HepG2 (cell line): ENCODE results near the gene CFAP92. TPM values are rescaled to one million over a fixed set of nuclear protein-coding genes. Genes with fewer than 3 reads are reported as not detected.

Experiments used
- ATAC-seq: fragments of 200-7000 bp; cut with Tn5 transposase; 3 replicates; pipeline ENCODE4 v1.9.1; 2020; ENCODE audit warnings: mild to moderate bottlenecking, moderate library complexity
- BruUV-seq: library from RNA; stranded (reverse); fragments of 400-500 nt; replicated peaks from 2 replicates; lab custom pipeline; 2021; lab: Mats Ljungman, UMichigan
- CTCF ChIA-PET: fragments of 300-600 bp; formaldehyde crosslinking; extraction: SDS; loops from one replicate; lab custom pipeline; 2021; ENCODE audit warnings: low total read pairs, inconsistent platforms, low intra/inter-chr PET ratio; lab: Yijun Ruan, JAX
- POLR2A ChIA-PET: fragments of 350-600 bp; sonication (Branson Sonifier 250); formaldehyde crosslinking; loops from one replicate; lab custom pipeline; 2020; ENCODE audit warnings: antibody characterized with exemption, inconsistent platforms; lab: Yijun Ruan, JAX
- DNase-seq: peaks from one replicate; pipeline ENCODE4 v3.0.0-alpha.2; 2015; ENCODE audit warnings: low spot score
- FAIRE-seq: peaks from 3 replicates; lab custom pipeline; 2011; peaks lifted over from hg19 to GRCh38; lab: Jason Lieb, UNC
- H2AFZ ChIP-seq: one replicate; pipeline ENCODE4 v1.6.1; 2011; ENCODE audit warnings: low read length, inconsistent platforms
- H3K27ac ChIP-seq: fragments of 300-600 bp; 3 replicates; pipeline ENCODE4 v1.8.0; 2011; ENCODE audit warnings: mixed run types, mild to moderate bottlenecking, mixed read lengths, low read length, inconsistent platforms; ENCODE audit not compliant: insufficient read depth; ENCODE audit errors: extremely low read length
- H3K27me3 ChIP-seq, 2 experiments: fragments of 200-600 bp in 1 of 2; 2 replicates in 1 of 2; 3 replicates in 1 of 2; pipeline versions ENCODE4 v1.6.0 to v1.8.0; 2011; ENCODE audit warnings: low read length in 2 of 2, mild to moderate bottlenecking in 2 of 2, moderate library complexity in 2 of 2, inconsistent platforms in 1 of 2; ENCODE audit not compliant: insufficient read depth in 2 of 2, control insufficient read depth in 1 of 2
- H3K36me3 ChIP-seq, 2 experiments: fragments of 200-600 bp in 1 of 2; replicated peaks in 1 of 2; 2 replicates in 1 of 2; 3 replicates in 1 of 2; pipeline versions ENCODE4 v1.5.1 to v1.8.0; 2011; ENCODE audit warnings: low read length in 2 of 2, inconsistent platforms in 1 of 2; ENCODE audit not compliant: insufficient read depth in 2 of 2, control insufficient read depth in 1 of 2
- H3K4me1 ChIP-seq: 2 replicates; pipeline ENCODE4 v1.5.1; 2012; ENCODE audit warnings: low read length, inconsistent platforms; ENCODE audit not compliant: insufficient read depth
- H3K4me2 ChIP-seq: 2 replicates; pipeline ENCODE4 v1.6.0; 2011; ENCODE audit warnings: low read depth, low read length, inconsistent platforms
- H3K4me3 ChIP-seq, 3 experiments: fragments of 200-600 bp in 1 of 3; sonication (generic), shearing (Covaris generic) in 1 of 3; replicated peaks in 1 of 3; 2 replicates each; pipeline ENCODE4 v1.5.1; 2011 to 2016; ENCODE audit warnings: low read length in 3 of 3, inconsistent platforms in 2 of 3, low read depth in 2 of 3, mild to moderate bottlenecking in 2 of 3, control low read depth in 1 of 3, mixed read lengths in 1 of 3; ENCODE audit not compliant: insufficient read depth in 1 of 3
- H3K79me2 ChIP-seq: one replicate; pipeline ENCODE4 v1.6.1; 2011; ENCODE audit warnings: low read length, inconsistent platforms; ENCODE audit not compliant: insufficient read depth
- H3K9ac ChIP-seq: 2 replicates; pipeline ENCODE4 v1.6.0; 2011; ENCODE audit warnings: mild to moderate bottlenecking, low read depth, low read length, inconsistent platforms; ENCODE audit not compliant: insufficient read depth
- H3K9me3 ChIP-seq: 2 replicates; pipeline ENCODE4 v1.5.1; 2012; ENCODE audit warnings: mild to moderate bottlenecking, low read length
- H4K20me1 ChIP-seq: 2 replicates; pipeline ENCODE4 v1.6.0; 2011; ENCODE audit warnings: inconsistent platforms, mild to moderate bottlenecking, low read length, moderate library complexity; ENCODE audit not compliant: insufficient read depth
- CEBPG ChIP-seq: IDR thresholded peaks from 2 replicates; pipeline ENCODE4 v1.6.1; 2016
- MAZ ChIP-seq, 2 experiments: sonication (generic) in 1 of 2; formaldehyde crosslinking in 1 of 2; IDR thresholded peaks; 2 replicates each; pipeline versions ENCODE4 v1.5.0 to v1.6.1; 2012 to 2020; ENCODE audit warnings: low read depth in 2 of 2, mild to moderate bottlenecking in 2 of 2, borderline replicate concordance in 1 of 2, improper control_type of control experiment in 1 of 2, low read length in 1 of 2, missing genetic modification reagents in 1 of 2, moderate library complexity in 1 of 2
- MYNN ChIP-seq: sonication (generic); formaldehyde crosslinking; IDR thresholded peaks from 2 replicates; pipeline ENCODE4 v1.4.0; 2020; ENCODE audit warnings: mild to moderate bottlenecking, low read depth, missing genetic modification reagents
- SOX5 ChIP-seq: IDR thresholded peaks from 2 replicates; pipeline ENCODE4 v1.6.1; 2016; ENCODE audit warnings: borderline replicate concordance
- ZEB1 ChIP-seq: IDR thresholded peaks from 2 replicates; pipeline ENCODE4 v1.6.1; 2012; ENCODE audit warnings: mild to moderate bottlenecking, low read depth, inconsistent platforms; ENCODE audit not compliant: insufficient replicate concordance
- ZNF10 ChIP-seq: sonication (generic); formaldehyde crosslinking; IDR thresholded peaks from 2 replicates; pipeline ENCODE4 v1.4.0; 2020; ENCODE audit warnings: mild to moderate bottlenecking, low read depth, missing genetic modification reagents, borderline replicate concordance
- WGBS: methylation state at CpG from one replicate; pipeline ENCODE4 v1.1.6; 2017; ENCODE audit warnings: low lambda C conversion rate; 5-methylcytosine and 5-hydroxymethylcytosine counted together
- in situ Hi-C: cut with HindIII; loops from 2 replicates; pipeline ENCODE4 v1.10.0; 2017; ENCODE audit warnings: low pct_unique_long_range_greater_than_20kb; ENCODE audit not compliant: extremely low pct_ligation_motif_present
- intact Hi-C: fragments of 100-400 bp; cut with micrococcal nuclease; formaldehyde crosslinking; loops from one replicate; pipeline ENCODE4 v1.10.0; 2022; ENCODE audit not compliant: unreplicated experiment
- polyA plus RNA-seq, 8 experiments: library from polyadenylated mRNA; depleted of rRNA in 3 of 8; stranded (reverse) in 7 of 8; unstranded in 1 of 8; fragments of >200 nt; fragmentation: Illumina TruSeq in 4 of 8; extraction: Trizol in 4 of 8; gene quantifications; 2 replicates each; pipeline versions ENCODE4 v1.2.1 to v1.2.3, GENCODE V29; 2011 to 2016; ENCODE audit warnings: low read depth in 4 of 8, missing spikeins in 1 of 8, mixed read lengths in 1 of 8; ENCODE audit not compliant: insufficient read depth in 1 of 8
- total RNA-seq, 5 experiments: library from RNA; depleted of rRNA; stranded (reverse); fragments of >200 nt; fragmentation: Illumina TruSeq; extraction: Trizol; gene quantifications; 2 replicates each; pipeline ENCODE4 v1.2.3, GENCODE V29; 2016; ENCODE audit warnings: low read depth in 1 of 5
- TF ChIP-seq, protein P1 (sequence below): sonication (generic); formaldehyde crosslinking; IDR thresholded peaks from 2 replicates; pipeline ENCODE4 v1.4.0; 2020; ENCODE audit warnings: missing genetic modification reagents, borderline replicate concordance

Gene CFAP92
- total and polyA plus RNA-seq, 2 of the 13 experiments (the other 11 are each of a cell fraction or from before 2014, with no cell fraction given), result 0.18 to 0.46 TPM

DNA sequence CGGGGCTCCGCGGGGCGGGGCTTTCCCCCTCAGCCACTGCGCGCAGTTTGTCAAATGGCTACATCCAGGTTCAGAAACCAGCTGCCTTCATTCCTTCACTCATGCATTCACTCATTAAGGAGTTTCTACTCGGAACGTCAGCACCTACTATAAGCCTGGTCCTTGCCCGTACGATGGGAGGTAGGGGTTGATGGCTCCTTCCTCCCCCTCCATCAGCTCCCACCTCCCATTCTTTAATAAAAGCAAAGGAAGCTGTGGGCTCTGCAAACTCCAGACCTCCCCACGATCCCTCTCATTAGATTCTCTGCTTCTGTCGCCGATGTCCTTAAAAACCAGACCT, 267 bp upstream of the CFAP92 start:
- Histone ChIP-seq H3K9ac (no peak overlapping the region), H3K36me3 (no peaks in the 10 kb centered on the region; a peak in 1 of 5 replicates), H3K27ac (no peak overlapping the region), H3K4me3 (0 out of 6 replicates have a peak overlapping the region, but pooled peaks of 1 of the 3 experiments have one; percentile 23), H3K4me2 (no peak overlapping the region), H2AFZ (no peak overlapping the region), H3K4me1 (peaks cover 18% of the 10 kb centered on the region), H3K79me2 (no peaks in the 10 kb centered on the region), H4K20me1 (no peaks in the 10 kb centered on the region)
- no peak for DNase-seq
- no peak for ATAC-seq
- 60% methylated on average over 9 of the region's 13 CpGs for WGBS
- in situ Hi-C loops (no loop called here), intact Hi-C loops (no loop called here)
- ChIA-PET CTCF (no interaction called here), POLR2A (no interaction called here)
- FAIRE-seq, result no peak
- TF ChIP-seq, protein P1, sequence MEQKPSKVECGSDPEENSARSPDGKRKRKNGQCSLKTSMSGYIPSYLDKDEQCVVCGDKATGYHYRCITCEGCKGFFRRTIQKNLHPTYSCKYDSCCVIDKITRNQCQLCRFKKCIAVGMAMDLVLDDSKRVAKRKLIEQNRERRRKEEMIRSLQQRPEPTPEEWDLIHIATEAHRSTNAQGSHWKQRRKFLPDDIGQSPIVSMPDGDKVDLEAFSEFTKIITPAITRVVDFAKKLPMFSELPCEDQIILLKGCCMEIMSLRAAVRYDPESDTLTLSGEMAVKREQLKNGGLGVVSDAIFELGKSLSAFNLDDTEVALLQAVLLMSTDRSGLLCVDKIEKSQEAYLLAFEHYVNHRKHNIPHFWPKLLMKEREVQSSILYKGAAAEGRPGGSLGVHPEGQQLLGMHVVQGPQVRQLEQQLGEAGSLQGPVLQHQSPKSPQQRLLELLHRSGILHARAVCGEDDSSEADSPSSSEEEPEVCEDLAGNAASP (CRISPR knock-in tag), result no peak
- TF ChIP-seq CEBPG (CRISPR knock-in tag), result no peak
- no peak for TF ChIP-seq ZEB1
- no peak for TF ChIP-seq MAZ (IDR thresholded peaks at IDR 0.05; ENCODE audit: borderline replicate concordance, low read depth, low read length)
- no peak for TF ChIP-seq MAZ (CRISPR knock-in tag; IDR thresholded peaks at IDR 0.05; ENCODE audit: low read depth)
- TF ChIP-seq ZNF10 (CRISPR knock-in tag), result no peak
- no peak for TF ChIP-seq SOX5 (CRISPR knock-in tag)
- no peak for TF ChIP-seq MYNN (CRISPR knock-in tag)
- TF ChIP-seq, all 625 proteins: peak for 0
- peaks cover 3 to 37% of the 10 kb centered on the region in 2 experiments for H3K27me3 ChIP-seq
- no TSS peak for BruUV-seq
- H3K9me3 ChIP-seq, result no peaks in the 10 kb centered on the region
